ENCODE measurements around the gene OSBPL6.

OSBPL6 gene

DNA sequence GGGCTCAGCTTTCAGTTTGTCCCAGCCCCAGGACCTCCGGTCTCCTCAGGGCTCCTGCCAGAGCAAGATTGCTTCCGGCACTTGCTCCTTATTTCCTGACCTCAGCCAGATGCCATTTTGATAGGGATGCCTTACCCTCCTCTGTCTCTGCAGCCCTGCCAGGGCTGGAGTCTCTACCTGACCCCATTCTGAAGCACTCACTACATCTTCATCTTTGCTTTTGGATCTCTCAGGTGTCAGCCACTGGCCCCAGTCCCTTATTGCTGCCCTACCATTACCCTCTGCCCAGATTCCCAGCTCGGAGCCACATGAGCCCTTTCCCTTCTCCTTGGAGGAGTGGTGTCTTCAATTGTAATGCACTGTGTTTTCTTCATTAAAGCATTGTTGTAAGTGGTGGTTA, 17.1 kb downstream of the OSBPL6 start:
- no peak for TF ChIP-seq CTCF (conservative IDR thresholded peaks at IDR 0.05; ENCODE audit: low read length)
- no peak for TF ChIP-seq EZH2phosphoT487 (IDR thresholded peaks at IDR 0.05; ENCODE audit: borderline replicate concordance)
- Histone ChIP-seq H3K4me3 (ENCODE audit: low read length, poor library complexity, severe bottlenecking) (no peak overlapping the region), H3K79me2 (ENCODE audit: insufficient read depth, low read length) (no peaks in the 10 kb centered on the region), H3K36me3 (ENCODE audit: insufficient read depth, low read length) (no peaks in the 10 kb centered on the region), H3K4me2 (ENCODE audit: low read depth, low read length, poor library complexity, severe bottlenecking) (no peak overlapping the region), H3K4me1 (ENCODE audit: insufficient read depth, low read length, poor library complexity, severe bottlenecking) (no peaks in the 10 kb centered on the region), H3F3A (ENCODE audit: low read depth) (no peaks in the 10 kb centered on the region), H3K9me3 (ENCODE audit: insufficient read depth, low read depth, low read length) (no peaks in the 10 kb centered on the region), H3K9me2 (replicated peaks; ENCODE audit: low read depth, low read length) (no peaks in the 10 kb centered on the region), H3K27me3 (ENCODE audit: insufficient read depth, low read length, poor library complexity, severe bottlenecking) (no peaks in the 10 kb centered on the region), H4K20me1 (ENCODE audit: insufficient read depth, low read length, poor library complexity, severe bottlenecking) (no peaks in the 10 kb centered on the region), H2AFZ (ENCODE audit: low read length) (no peak overlapping the region), H3K9ac (ENCODE audit: low read depth, low read length, poor library complexity, severe bottlenecking) (no peak overlapping the region)

GRCh38 chr2:178211943-178212342, 17.6 kb downstream of the OSBPL6 start:
- TF ChIP-seq EZH2phosphoT487 (IDR thresholded peaks at IDR 0.05; ENCODE audit: borderline replicate concordance) (no peak), CTCF (conservative IDR thresholded peaks at IDR 0.05; ENCODE audit: low read length) (no peak)
- Histone ChIP-seq H2AFZ (ENCODE audit: low read length) (no peak overlapping the region), H3K9ac (ENCODE audit: low read depth, low read length, poor library complexity, severe bottlenecking) (no peak overlapping the region), H3K9me3 (ENCODE audit: insufficient read depth, low read depth, low read length) (no peaks in the 10 kb centered on the region), H3K36me3 (ENCODE audit: insufficient read depth, low read length) (no peaks in the 10 kb centered on the region), H3K9me2 (replicated peaks; ENCODE audit: low read depth, low read length) (no peaks in the 10 kb centered on the region), H3K4me3 (ENCODE audit: low read length, poor library complexity, severe bottlenecking) (no peak overlapping the region), H3F3A (ENCODE audit: low read depth) (no peaks in the 10 kb centered on the region), H3K27me3 (ENCODE audit: insufficient read depth, low read length, poor library complexity, severe bottlenecking) (no peaks in the 10 kb centered on the region), H3K4me2 (ENCODE audit: low read depth, low read length, poor library complexity, severe bottlenecking) (no peak overlapping the region), H3K79me2 (ENCODE audit: insufficient read depth, low read length) (no peaks in the 10 kb centered on the region), H4K20me1 (ENCODE audit: insufficient read depth, low read length, poor library complexity, severe bottlenecking) (no peaks in the 10 kb centered on the region), H3K4me1 (ENCODE audit: insufficient read depth, low read length, poor library complexity, severe bottlenecking) (no peaks in the 10 kb centered on the region)

GRCh38 chr2:178213991-178214390, 19.7 kb downstream of the OSBPL6 start:
- Histone ChIP-seq H2AFZ (ENCODE audit: low read length) (no peak overlapping the region), H3K9me3 (ENCODE audit: insufficient read depth, low read depth, low read length) (no peaks in the 10 kb centered on the region), H3K9ac (ENCODE audit: low read depth, low read length, poor library complexity, severe bottlenecking) (no peak overlapping the region), H3K9me2 (replicated peaks; ENCODE audit: low read depth, low read length) (no peaks in the 10 kb centered on the region), H3K4me2 (ENCODE audit: low read depth, low read length, poor library complexity, severe bottlenecking) (no peak overlapping the region), H3K4me3 (ENCODE audit: low read length, poor library complexity, severe bottlenecking) (no peak overlapping the region), H3K79me2 (ENCODE audit: insufficient read depth, low read length) (no peaks in the 10 kb centered on the region), H3K27me3 (ENCODE audit: insufficient read depth, low read length, poor library complexity, severe bottlenecking) (no peaks in the 10 kb centered on the region), H3K4me1 (ENCODE audit: insufficient read depth, low read length, poor library complexity, severe bottlenecking) (no peaks in the 10 kb centered on the region), H3K36me3 (ENCODE audit: insufficient read depth, low read length) (no peaks in the 10 kb centered on the region), H3F3A (ENCODE audit: low read depth) (no peaks in the 10 kb centered on the region), H4K20me1 (ENCODE audit: insufficient read depth, low read length, poor library complexity, severe bottlenecking) (no peaks in the 10 kb centered on the region)
- TF ChIP-seq EZH2phosphoT487 (IDR thresholded peaks at IDR 0.05; ENCODE audit: borderline replicate concordance) (no peak), CTCF (conservative IDR thresholded peaks at IDR 0.05; ENCODE audit: low read length) (no peak)
